ENCODE measurements around the gene PCYT2. TPM values are rescaled to one million over a fixed set of nuclear protein-coding genes. Genes with fewer than 3 reads are reported as not detected.

PCYT2 gene
- total RNA-seq, 6 experiments from 2014 or later: 63.5 to 103 (median 89.3) TPM

GRCh38 chr17:81958633-81959342 lies 47.6 kb upstream of the PCYT2 start:
- intact Hi-C loops (cut with DNase I): loop anchor here in 1 of 2 donors (5.0 kb wide), 1 partner anchor 59 kb away; no protein-coding TSS in a partner anchor
- DNase-seq (no peak), ATAC-seq (peak in 2 of 4 donors; percentile 2 to 7)
- no peaks in the 10 kb centered on the region for H3K27me3 ChIP-seq
- H3K36me3 ChIP-seq: no peaks in the 10 kb centered on the region
- TF ChIP-seq POLR2A (IDR thresholded peaks at IDR 0.05) (no peak), CTCF (IDR thresholded peaks at IDR 0.05) (no peak)
- H3K4me1 ChIP-seq: peaks cover 0 to 14% (median 0%) of the 10 kb centered on the region in 4 donors
- no peaks in the 10 kb centered on the region for H3K9me3 ChIP-seq
- WGBS (ENCODE audit: insufficient coverage, low coverage, low lambda C conversion rate, missing lambda C conversion rate): 42% methylated on average over 4 of the region's 15 CpGs
- no peak overlapping the region for H3K27ac ChIP-seq
- H3K4me3 ChIP-seq: peak overlapping the region in 2 of 3 donors; percentile 64 to 70

GRCh38 chr17:81957691-81958432 lies 46.7 kb upstream of the PCYT2 start:
- intact Hi-C loops (cut with DNase I): loop anchor here in 1 of 2 donors (5.0 kb wide), 1 partner anchor 59 kb away; no protein-coding TSS in a partner anchor
- Histone ChIP-seq H3K27me3 (no peaks in the 10 kb centered on the region), H3K4me3 (no peak overlapping the region), H3K9me3 (no peaks in the 10 kb centered on the region), H3K4me1 (peaks cover 0 to 14% (median 0%) of the 10 kb centered on the region in 4 donors), H3K36me3 (no peaks in the 10 kb centered on the region), H3K27ac (no peak overlapping the region)
- 84% methylated on average over 14 of the region's 19 CpGs for WGBS (ENCODE audit: insufficient coverage, low coverage, low lambda C conversion rate, missing lambda C conversion rate)
- ATAC-seq: no peak
- no peak for TF ChIP-seq POLR2A (IDR thresholded peaks at IDR 0.05)
- TF ChIP-seq CTCF (IDR thresholded peaks at IDR 0.05): no peak
- no peak for DNase-seq

GRCh38 chr17:81956607-81957589 lies 45.7 kb upstream of the PCYT2 start:
- H3K4me3 ChIP-seq: no peak overlapping the region
- DNase-seq (no peak), ATAC-seq (no peak)
- peaks cover 0 to 14% (median 0%) of the 10 kb centered on the region in 4 donors for H3K4me1 ChIP-seq
- 77% methylated on average over 6 of the region's 45 CpGs for WGBS (ENCODE audit: insufficient coverage, low coverage, low lambda C conversion rate, missing lambda C conversion rate)
- no peaks in the 10 kb centered on the region for H3K9me3 ChIP-seq
- TF ChIP-seq POLR2A (IDR thresholded peaks at IDR 0.05) (no peak), CTCF (IDR thresholded peaks at IDR 0.05) (no peak)
- no peaks in the 10 kb centered on the region for H3K27me3 ChIP-seq
- intact Hi-C loops (cut with DNase I): loop anchor here in 1 of 2 donors (5.0 kb wide), 1 partner anchor 60 kb away; no protein-coding TSS in a partner anchor
- no peaks in the 10 kb centered on the region for H3K36me3 ChIP-seq
- no peak overlapping the region for H3K27ac ChIP-seq

Data from right lobe of liver (tissue), 6 donors.